OCI-M2 (cell line): Measurements from ENCODE around the gene EXOC6B.

Source experiments
- DNase-seq: peaks from one replicate; lab custom pipeline; 2025; ENCODE audit not compliant: unreplicated experiment; lab: John Stamatoyannopoulos, UW

The EXOC6B gene

GRCh38 chr2:72793798-72794440 is 31.9 kb downstream of the EXOC6B start:
- DNase-seq: no peak

GRCh38 chr2:72789241-72789640 is 36.6 kb downstream of the EXOC6B start:
- no peak for DNase-seq

GRCh38 chr2:72788756-72789155 is 37.1 kb downstream of the EXOC6B start:
- DNase-seq: no peak

- DNase-seq: no peak
Observed at GRCh38 chr2:72785517-72785916, 40.3 kb downstream of the EXOC6B start.

GRCh38 chr2:72782520-72782919 is 43.3 kb downstream of the EXOC6B start:
- no peak for DNase-seq

- DNase-seq: no peak
Observed at GRCh38 chr2:72781480-72781879, 44.4 kb downstream of the EXOC6B start.

- no peak for DNase-seq
Observed at GRCh38 chr2:72780477-72780876, 45.4 kb downstream of the EXOC6B start.

GRCh38 chr2:72779495-72779894 is 46.3 kb downstream of the EXOC6B start:
- no peak for DNase-seq

GRCh38 chr2:72778410-72778809 is 47.4 kb downstream of the EXOC6B start:
- DNase-seq: no peak

GRCh38 chr2:72770879-72771461 is 54.9 kb downstream of the EXOC6B start:
- peak; percentile 16 for DNase-seq

GRCh38 chr2:72765997-72766609 is 59.7 kb downstream of the EXOC6B start:
- no peak for DNase-seq

- DNase-seq: no peak
Observed at GRCh38 chr2:72762276-72762675, 63.6 kb downstream of the EXOC6B start.

GRCh38 chr2:72759755-72760154 is 66.1 kb downstream of the EXOC6B start:
- DNase-seq: no peak

- no peak for DNase-seq
Observed at GRCh38 chr2:72757177-72757775, 68.6 kb downstream of the EXOC6B start.

GRCh38 chr2:72755647-72756423 is 70.0 kb downstream of the EXOC6B start:
- DNase-seq: no peak

GRCh38 chr2:72754628-72755320 is 71.1 kb downstream of the EXOC6B start:
- DNase-seq: no peak

GRCh38 chr2:72750977-72751639 is 74.7 kb downstream of the EXOC6B start:
- no peak for DNase-seq

GRCh38 chr2:72750466-72750865 is 75.4 kb downstream of the EXOC6B start:
- DNase-seq: no peak

GRCh38 chr2:72747344-72747743 is 78.5 kb downstream of the EXOC6B start:
- DNase-seq: no peak

- peak; percentile 18 for DNase-seq
Observed at GRCh38 chr2:72745679-72746368, 80.0 kb downstream of the EXOC6B start.
